ENCODE data around the gene SMIM45.
A peak's percentile ranks its signal among the peaks of the same experiment; 100 is the strongest.

SMIM45 gene

GRCh38 chr22:41969110-41969646 lies 17.2 kb downstream of the SMIM45 start, which contains the start of gene SEPTIN3:
TSS of gene SEPTIN3 (plus strand) at chr22:41969443. CDS start at chr22:41971493, 2,050 bp downstream.
- H3K4me1 Mint-ChIP-seq, result no peaks in the 10 kb centered on the region
- intact Hi-C loops (cut with micrococcal nuclease), result no loop called here
- no peaks in the 10 kb centered on the region for H3K36me3 Mint-ChIP-seq (ENCODE audit: low read depth)
- H3K9me3 Mint-ChIP-seq, result no peaks in the 10 kb centered on the region
- POLR2A ChIA-PET, result interaction anchor here (1.0 kb wide), 1 partner anchor 106 kb away, joined by 3 read pairs; no protein-coding TSS in a partner anchor
- ATAC-seq (ENCODE audit: low read depth) (no peak), DNase-seq (no peak)
- H3K4me3 Mint-ChIP-seq, result no peak within 1 kb of the TSS
- CTCF ChIA-PET, result interaction anchor here (0.7 to 3.1 kb wide), 3 partner anchors 110 to 122 kb away, joined by 3 to 12 read pairs (median 3); partner anchors contain the start of genes NDUFA6 and SMDT1
- TF ChIP-seq, protein P1, sequence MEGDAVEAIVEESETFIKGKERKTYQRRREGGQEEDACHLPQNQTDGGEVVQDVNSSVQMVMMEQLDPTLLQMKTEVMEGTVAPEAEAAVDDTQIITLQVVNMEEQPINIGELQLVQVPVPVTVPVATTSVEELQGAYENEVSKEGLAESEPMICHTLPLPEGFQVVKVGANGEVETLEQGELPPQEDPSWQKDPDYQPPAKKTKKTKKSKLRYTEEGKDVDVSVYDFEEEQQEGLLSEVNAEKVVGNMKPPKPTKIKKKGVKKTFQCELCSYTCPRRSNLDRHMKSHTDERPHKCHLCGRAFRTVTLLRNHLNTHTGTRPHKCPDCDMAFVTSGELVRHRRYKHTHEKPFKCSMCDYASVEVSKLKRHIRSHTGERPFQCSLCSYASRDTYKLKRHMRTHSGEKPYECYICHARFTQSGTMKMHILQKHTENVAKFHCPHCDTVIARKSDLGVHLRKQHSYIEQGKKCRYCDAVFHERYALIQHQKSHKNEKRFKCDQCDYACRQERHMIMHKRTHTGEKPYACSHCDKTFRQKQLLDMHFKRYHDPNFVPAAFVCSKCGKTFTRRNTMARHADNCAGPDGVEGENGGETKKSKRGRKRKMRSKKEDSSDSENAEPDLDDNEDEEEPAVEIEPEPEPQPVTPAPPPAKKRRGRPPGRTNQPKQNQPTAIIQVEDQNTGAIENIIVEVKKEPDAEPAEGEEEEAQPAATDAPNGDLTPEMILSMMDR (IDR thresholded peaks at IDR 0.05), result no peak
- peaks cover 21% of the 10 kb centered on the region for H3K27me3 Mint-ChIP-seq
- no peak within 1 kb of the TSS for H3K27ac Mint-ChIP-seq

DNA sequence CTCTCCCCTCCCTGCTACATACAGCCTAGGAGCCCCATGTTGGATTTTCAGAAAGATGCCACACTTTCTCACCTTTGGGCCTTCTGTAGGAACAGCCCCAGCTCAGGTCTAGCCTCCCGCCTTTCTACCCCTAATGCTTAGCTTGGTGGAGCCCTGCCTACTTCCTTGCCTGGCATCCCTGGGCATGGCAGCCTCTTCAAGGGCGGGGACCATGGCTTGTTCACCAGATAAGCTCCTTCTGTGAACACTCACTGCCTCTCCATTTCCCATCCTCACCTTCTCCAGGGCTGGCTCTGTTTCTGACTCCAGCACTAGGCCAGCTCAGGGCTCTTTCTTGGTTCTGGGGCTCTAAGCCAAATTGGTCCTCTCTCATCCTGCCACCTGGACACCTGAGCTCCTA lies 18.7 kb downstream of the SMIM45 start:
- intact Hi-C loops (cut with micrococcal nuclease), result no loop called here
- Mint-ChIP-seq H3K27me3 (peaks cover 31% of the 10 kb centered on the region), H3K4me3 (no peak overlapping the region), H3K9me3 (no peaks in the 10 kb centered on the region), H3K27ac (no peak overlapping the region), H3K36me3 (ENCODE audit: low read depth) (no peaks in the 10 kb centered on the region), H3K4me1 (peaks cover 5% of the 10 kb centered on the region)
- no peak for DNase-seq
- TF ChIP-seq, protein P1 (IDR thresholded peaks at IDR 0.05), result no peak
- CTCF ChIA-PET, result interaction anchor here (1.1 to 1.3 kb wide), 2 partner anchors 142 to 474 kb away, joined by 3 to 4 read pairs; no protein-coding TSS in a partner anchor
- ATAC-seq (ENCODE audit: low read depth), result no peak
- POLR2A ChIA-PET, result interaction anchor here (1.1 kb wide), 1 partner anchor 109 kb away, joined by 3 read pairs; the partner anchor contains the start of gene SMDT1

DNA sequence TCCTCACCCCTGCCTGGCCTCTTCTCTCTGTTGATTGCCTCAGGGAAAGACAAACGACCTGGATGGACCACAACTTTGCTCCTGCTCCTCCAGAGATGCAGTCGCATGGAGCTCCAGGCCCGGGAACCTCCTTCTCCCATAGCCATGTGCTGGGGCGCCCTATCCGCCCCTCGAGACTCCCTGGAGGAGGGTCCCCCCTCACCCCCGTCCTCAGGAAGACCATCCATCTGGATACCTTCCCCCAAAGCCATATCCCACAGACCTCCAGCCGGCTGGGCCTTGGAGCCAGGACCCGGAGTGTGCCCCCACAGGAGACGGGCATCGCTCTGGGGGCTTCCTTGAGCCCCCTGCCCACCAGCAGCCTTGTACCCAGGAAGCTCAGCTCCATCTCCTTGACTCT lies 19.5 kb downstream of the SMIM45 start:
- Mint-ChIP-seq H3K27me3 (peaks cover 38% of the 10 kb centered on the region), H3K9me3 (no peaks in the 10 kb centered on the region), H3K4me1 (peaks cover 10% of the 10 kb centered on the region), H3K36me3 (ENCODE audit: low read depth) (no peaks in the 10 kb centered on the region), H3K27ac (no peak overlapping the region), H3K4me3 (no peak overlapping the region)
- TF ChIP-seq, protein P1 (IDR thresholded peaks at IDR 0.05), result no peak
- POLR2A ChIA-PET, result interaction anchor here (1.1 kb wide), 1 partner anchor 108 kb away, joined by 3 read pairs; the partner anchor contains the start of gene SMDT1
- intact Hi-C loops (cut with micrococcal nuclease), result no loop called here
- CTCF ChIA-PET, result interaction anchor here (1.3 kb wide), 1 partner anchor 141 kb away, joined by 4 read pairs; no protein-coding TSS in a partner anchor
- ATAC-seq (ENCODE audit: low read depth), result no peak
- no peak for DNase-seq

DNA sequence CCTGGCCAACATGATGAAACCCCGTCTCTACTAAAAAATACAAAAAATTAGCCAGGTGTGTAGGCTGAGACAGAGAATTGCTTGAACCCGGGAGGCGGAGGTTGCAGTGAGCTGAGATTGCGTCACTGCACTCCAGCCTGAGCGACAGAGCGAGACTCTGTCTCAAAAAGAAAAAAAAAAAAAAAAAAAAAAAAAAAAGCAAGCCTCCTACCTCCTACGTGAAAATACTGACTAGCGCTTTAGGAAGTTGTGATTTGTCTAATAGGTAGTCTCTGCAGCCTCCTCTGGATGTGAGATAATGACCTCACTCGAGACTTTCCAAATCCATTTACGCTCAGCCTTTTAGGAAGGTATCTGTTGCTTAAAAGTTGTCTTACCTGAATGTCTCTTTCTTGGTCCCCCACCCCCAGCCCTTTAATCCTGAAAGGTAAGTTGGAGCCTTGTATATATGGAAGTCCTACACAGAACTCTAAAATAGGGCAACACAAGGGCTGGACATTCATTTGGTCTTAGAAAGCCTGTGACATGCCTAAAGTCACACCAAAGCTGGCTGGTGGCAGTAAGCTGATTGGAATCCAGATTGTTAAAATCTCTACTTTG lies 22.8 kb downstream of the SMIM45 start:
- Mint-ChIP-seq H3K27me3 (peaks cover 49% of the 10 kb centered on the region), H3K36me3 (ENCODE audit: low read depth) (no peaks in the 10 kb centered on the region), H3K9me3 (no peaks in the 10 kb centered on the region), H3K27ac (no peak overlapping the region), H3K4me1 (peaks cover 12% of the 10 kb centered on the region), H3K4me3 (no peak overlapping the region)
- DNase-seq (no peak), ATAC-seq (ENCODE audit: low read depth) (peak; percentile 16)
- ChIA-PET POLR2A (interaction anchor here (0.5 to 1.6 kb wide), 4 partner anchors 24 to 96 kb away, joined by 3 to 6 read pairs (median 4); partner anchors contain the start of genes NAGA and WBP2NL), CTCF (no interaction called here)
- intact Hi-C loops (cut with micrococcal nuclease), result no loop called here
- TF ChIP-seq, protein P1 (IDR thresholded peaks at IDR 0.05), result no peak
